Chondrocyte (in vitro differentiated cells): ENCODE results near the gene MACROD2. TPM values are rescaled to one million over a fixed set of nuclear protein-coding genes. Genes with fewer than 3 reads are reported as not detected.

Experiments
- DNase-seq: peaks from one replicate; pipeline ENCODE4 v3.0.0; 2021; ENCODE audit warnings: mixed read lengths, low spot score
- H3K27ac Mint-ChIP-seq: one replicate; pipeline ENCODE4 v1.8.0; 2021; ENCODE audit warnings: mild to moderate bottlenecking, moderate library complexity, mixed read lengths; ENCODE audit not compliant: unreplicated experiment
- H3K27me3 Mint-ChIP-seq: 2 replicates; pipeline ENCODE4 v1.8.0; 2021; ENCODE audit warnings: low read depth, mixed read lengths
- H3K36me3 Mint-ChIP-seq: 2 replicates; pipeline ENCODE4 v1.8.0; 2021; ENCODE audit warnings: low read depth, mixed read lengths
- H3K4me1 Mint-ChIP-seq: 2 replicates; pipeline ENCODE4 v1.8.0; 2021; ENCODE audit warnings: low read depth, mild to moderate bottlenecking, mixed read lengths
- H3K4me3 Mint-ChIP-seq: one replicate; pipeline ENCODE4 v1.8.0; 2021; ENCODE audit warnings: mild to moderate bottlenecking, moderate library complexity, mixed read lengths; ENCODE audit not compliant: unreplicated experiment
- H3K9me3 Mint-ChIP-seq: 2 replicates; pipeline ENCODE4 v1.8.0; 2021; ENCODE audit warnings: low read depth, mixed read lengths
- total RNA-seq: library from RNA; stranded (reverse); gene quantifications from 3 replicates; pipeline ENCODE4 v1.2.1, GENCODE V29; 2021
- TF ChIP-seq, protein P1 (sequence below): fragments of 200-600 bp; sonication (generic); IDR thresholded peaks from 2 replicates; pipeline ENCODE4 v1.5.0; 2021; ENCODE audit warnings: antibody characterized with exemption, mild to moderate bottlenecking, moderate library complexity

Gene MACROD2
- total RNA-seq, 1 donor from 2014 or later: 3.2 TPM

DNA sequence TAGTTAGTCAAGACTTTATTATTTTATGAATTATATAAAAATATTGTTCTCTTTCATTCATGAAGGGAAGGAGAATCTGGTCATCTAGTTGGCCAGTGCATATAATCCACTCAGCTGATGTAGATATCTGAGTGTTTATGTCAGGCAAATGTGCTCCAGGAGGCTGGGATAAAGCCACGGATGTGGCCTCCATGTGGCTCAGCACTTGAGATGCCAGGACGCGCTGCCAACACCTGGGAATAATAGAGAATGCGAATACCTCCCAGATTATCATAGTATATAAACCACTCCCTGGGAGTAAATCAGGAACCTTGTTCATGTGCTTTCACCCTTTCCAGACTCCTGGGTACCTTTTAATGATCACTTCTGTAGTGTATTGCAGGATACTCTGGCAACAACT is 1571.9 kb downstream of the MACROD2 start:
- Mint-ChIP-seq H3K9me3 (no peaks in the 10 kb centered on the region), H3K27me3 (no peaks in the 10 kb centered on the region), H3K27ac (no peak overlapping the region), H3K36me3 (no peaks in the 10 kb centered on the region), H3K4me3 (no peak overlapping the region), H3K4me1 (no peaks in the 10 kb centered on the region)
- TF ChIP-seq, protein P1, sequence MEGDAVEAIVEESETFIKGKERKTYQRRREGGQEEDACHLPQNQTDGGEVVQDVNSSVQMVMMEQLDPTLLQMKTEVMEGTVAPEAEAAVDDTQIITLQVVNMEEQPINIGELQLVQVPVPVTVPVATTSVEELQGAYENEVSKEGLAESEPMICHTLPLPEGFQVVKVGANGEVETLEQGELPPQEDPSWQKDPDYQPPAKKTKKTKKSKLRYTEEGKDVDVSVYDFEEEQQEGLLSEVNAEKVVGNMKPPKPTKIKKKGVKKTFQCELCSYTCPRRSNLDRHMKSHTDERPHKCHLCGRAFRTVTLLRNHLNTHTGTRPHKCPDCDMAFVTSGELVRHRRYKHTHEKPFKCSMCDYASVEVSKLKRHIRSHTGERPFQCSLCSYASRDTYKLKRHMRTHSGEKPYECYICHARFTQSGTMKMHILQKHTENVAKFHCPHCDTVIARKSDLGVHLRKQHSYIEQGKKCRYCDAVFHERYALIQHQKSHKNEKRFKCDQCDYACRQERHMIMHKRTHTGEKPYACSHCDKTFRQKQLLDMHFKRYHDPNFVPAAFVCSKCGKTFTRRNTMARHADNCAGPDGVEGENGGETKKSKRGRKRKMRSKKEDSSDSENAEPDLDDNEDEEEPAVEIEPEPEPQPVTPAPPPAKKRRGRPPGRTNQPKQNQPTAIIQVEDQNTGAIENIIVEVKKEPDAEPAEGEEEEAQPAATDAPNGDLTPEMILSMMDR: no peak
- no peak for DNase-seq

DNA sequence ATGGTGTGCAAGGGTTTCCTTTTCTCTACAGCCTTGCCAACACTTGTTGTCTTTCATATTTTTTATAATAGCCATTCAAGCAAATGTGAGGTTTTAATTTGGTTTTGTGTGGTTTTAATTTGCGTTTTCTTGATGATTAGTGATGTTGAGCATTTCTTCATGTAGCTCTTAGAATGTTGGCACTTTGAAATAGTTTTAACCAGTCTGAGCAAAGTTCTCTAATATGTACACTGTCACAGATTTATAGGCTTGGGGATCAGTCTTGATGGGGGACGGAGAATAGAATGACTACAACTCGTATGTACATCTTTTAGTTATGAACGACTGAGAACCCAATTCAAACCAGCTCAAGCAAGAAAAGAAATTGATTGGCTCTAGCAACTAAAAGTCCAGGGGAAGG is 1574.8 kb downstream of the MACROD2 start:
- no peak for DNase-seq
- no peak overlapping the region for H3K4me3 Mint-ChIP-seq
- H3K27me3 Mint-ChIP-seq: no peaks in the 10 kb centered on the region
- H3K9me3 Mint-ChIP-seq: no peaks in the 10 kb centered on the region
- no peak overlapping the region for H3K27ac Mint-ChIP-seq
- no peaks in the 10 kb centered on the region for H3K4me1 Mint-ChIP-seq
- TF ChIP-seq, protein P1: no peak
- no peaks in the 10 kb centered on the region for H3K36me3 Mint-ChIP-seq

DNA sequence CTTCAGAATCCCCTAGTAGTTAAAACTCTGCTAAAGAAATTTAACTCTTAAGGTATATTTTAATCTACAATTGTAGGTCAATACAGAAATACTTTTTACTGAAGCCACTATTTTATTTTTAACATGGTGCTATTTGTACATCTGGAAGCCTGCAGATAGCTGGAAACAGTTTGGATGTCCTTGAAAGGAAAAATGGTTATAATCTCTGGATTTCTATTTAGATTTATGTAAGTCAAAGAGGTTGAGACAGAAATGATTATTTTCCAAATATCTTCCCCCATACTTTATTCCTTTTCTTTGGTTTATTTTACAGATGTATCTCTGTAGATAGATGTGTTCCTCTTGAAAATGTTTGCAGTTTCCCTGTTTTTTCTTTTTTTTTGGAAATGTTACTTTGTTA is 1575.7 kb downstream of the MACROD2 start:
- Mint-ChIP-seq H3K4me1 (no peaks in the 10 kb centered on the region), H3K9me3 (no peaks in the 10 kb centered on the region), H3K27ac (no peak overlapping the region), H3K36me3 (no peaks in the 10 kb centered on the region), H3K4me3 (no peak overlapping the region), H3K27me3 (no peaks in the 10 kb centered on the region)
- TF ChIP-seq, protein P1: no peak
- DNase-seq: no peak

DNA sequence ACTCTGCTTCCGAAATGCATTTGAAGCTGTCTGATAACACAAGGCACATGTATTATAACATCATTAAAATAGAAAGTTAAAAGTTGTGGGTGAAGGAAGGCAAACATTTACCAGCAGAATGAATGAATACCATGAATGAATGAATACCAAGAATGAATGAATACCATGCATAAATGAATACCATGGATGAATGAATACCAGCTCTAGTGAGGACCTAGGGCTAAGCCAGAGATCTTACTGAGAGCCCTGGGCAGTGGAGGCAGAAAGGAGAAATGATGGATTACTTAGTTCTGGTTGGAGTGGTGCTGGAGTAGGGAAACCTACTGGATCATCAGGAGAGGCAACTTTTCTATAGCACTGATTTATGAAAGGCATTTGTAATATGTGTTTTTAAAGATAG is 1579.9 kb downstream of the MACROD2 start:
- no peaks in the 10 kb centered on the region for H3K9me3 Mint-ChIP-seq
- no peaks in the 10 kb centered on the region for H3K4me1 Mint-ChIP-seq
- no peak overlapping the region for H3K4me3 Mint-ChIP-seq
- H3K27me3 Mint-ChIP-seq: no peaks in the 10 kb centered on the region
- no peak overlapping the region for H3K27ac Mint-ChIP-seq
- TF ChIP-seq, protein P1: no peak
- no peaks in the 10 kb centered on the region for H3K36me3 Mint-ChIP-seq
- no peak for DNase-seq

DNA sequence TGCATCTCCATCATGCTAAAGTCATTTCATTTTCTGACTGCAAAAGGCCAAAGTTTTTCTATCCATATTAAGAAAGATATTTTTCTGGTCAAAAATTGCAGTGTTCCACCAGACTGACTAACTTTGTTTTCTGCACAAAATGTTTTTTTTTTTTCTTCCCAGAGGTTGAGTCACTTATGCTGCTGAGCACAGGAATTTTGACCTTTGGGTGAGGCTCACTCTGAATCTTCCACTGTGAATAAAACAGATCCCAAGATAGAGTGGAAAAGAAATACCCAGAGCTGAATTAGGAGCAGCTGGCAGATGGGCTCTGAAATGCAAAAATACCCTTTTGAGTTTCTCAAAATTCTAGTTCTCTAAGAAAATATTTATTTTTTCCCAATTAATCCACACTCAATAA is 1581.1 kb downstream of the MACROD2 start:
- Mint-ChIP-seq H3K4me3 (no peak overlapping the region), H3K36me3 (no peaks in the 10 kb centered on the region), H3K4me1 (no peaks in the 10 kb centered on the region), H3K27ac (no peak overlapping the region), H3K9me3 (no peaks in the 10 kb centered on the region), H3K27me3 (no peaks in the 10 kb centered on the region)
- no peak for DNase-seq
- TF ChIP-seq, protein P1: no peak
